ENCODE measurements around the gene GOPC.

GOPC gene

GRCh38 chr6:117600008-117600743, 2.1 kb downstream of the GOPC start:
- peaks cover 26% of the 10 kb centered on the region for H3K4me1 ChIP-seq (ENCODE audit: low read depth, poor library complexity, severe bottlenecking)
- no peak overlapping the region for H3K4me3 ChIP-seq (IDR thresholded peaks at IDR 0.05; ENCODE audit: insufficient read depth, low read depth, low read length)
- H3K27me3 ChIP-seq (ENCODE audit: insufficient read depth, low read depth) = no peaks in the 10 kb centered on the region
- peaks cover 34% of the 10 kb centered on the region; the same call in 1 of the 2 replicates for H3K79me2 ChIP-seq (ENCODE audit: insufficient read depth, low read depth)
- H3K4me2 ChIP-seq = peak overlapping the region; percentile 51
- H3K36me3 ChIP-seq (ENCODE audit: insufficient read depth) = no peaks in the 10 kb centered on the region
- no peak overlapping the region for H3K27ac ChIP-seq
- no peak overlapping the region for H2AFZ ChIP-seq (ENCODE audit: low read depth)
- no peaks in the 10 kb centered on the region for H4K20me1 ChIP-seq (ENCODE audit: insufficient read depth)
- TF ChIP-seq CTCF (conservative IDR thresholded peaks at IDR 0.05; ENCODE audit: low read depth, low read length) = no peak
- no peak overlapping the region for H3K9ac ChIP-seq

GRCh38 chr6:117597755-117598154, 4.6 kb downstream of the GOPC start:
- Histone ChIP-seq H3K4me3 (IDR thresholded peaks at IDR 0.05; ENCODE audit: insufficient read depth, low read depth, low read length) (no peak overlapping the region), H3K27ac (no peak overlapping the region), H2AFZ (ENCODE audit: low read depth) (no peak overlapping the region), H3K79me2 (ENCODE audit: insufficient read depth, low read depth) (peaks cover 34% of the 10 kb centered on the region; the same call in 1 of the 2 replicates), H3K4me1 (ENCODE audit: low read depth, poor library complexity, severe bottlenecking) (peaks cover 20% of the 10 kb centered on the region), H3K36me3 (ENCODE audit: insufficient read depth) (no peaks in the 10 kb centered on the region), H3K27me3 (ENCODE audit: insufficient read depth, low read depth) (no peaks in the 10 kb centered on the region), H3K9ac (no peak overlapping the region), H4K20me1 (ENCODE audit: insufficient read depth) (no peaks in the 10 kb centered on the region), H3K4me2 (no peak overlapping the region)
- no peak for TF ChIP-seq CTCF (conservative IDR thresholded peaks at IDR 0.05; ENCODE audit: low read depth, low read length)

- H3K79me2 ChIP-seq (ENCODE audit: insufficient read depth, low read depth) = peaks cover 20% of the 10 kb centered on the region; the same call in 1 of the 2 replicates
- H3K36me3 ChIP-seq (ENCODE audit: insufficient read depth) = no peaks in the 10 kb centered on the region
- peaks cover 13% of the 10 kb centered on the region for H3K4me1 ChIP-seq (ENCODE audit: low read depth, poor library complexity, severe bottlenecking)
- no peak overlapping the region for H3K27ac ChIP-seq
- no peak overlapping the region for H2AFZ ChIP-seq (ENCODE audit: low read depth)
- H3K4me3 ChIP-seq (IDR thresholded peaks at IDR 0.05; ENCODE audit: insufficient read depth, low read depth, low read length) = no peak overlapping the region
- no peaks in the 10 kb centered on the region for H3K27me3 ChIP-seq (ENCODE audit: insufficient read depth, low read depth)
- no peak overlapping the region for H3K9ac ChIP-seq
- H4K20me1 ChIP-seq (ENCODE audit: insufficient read depth) = no peaks in the 10 kb centered on the region
- H3K4me2 ChIP-seq = no peak overlapping the region
- TF ChIP-seq CTCF (conservative IDR thresholded peaks at IDR 0.05; ENCODE audit: low read depth, low read length) = no peak
Observed at GRCh38 chr6:117595099-117595923, 7.0 kb downstream of the GOPC start.

- 0 out of 2 replicates have a peak, but pooled peaks cover under 1% of the 10 kb centered on the region for H3K79me2 ChIP-seq (ENCODE audit: insufficient read depth, low read depth)
Observed at GRCh38 chr6:117592983-117593759, 9.1 kb downstream of the GOPC start.

More at GRCh38 chr6:117592983-117593759, 9.1 kb downstream of the GOPC start:
- Histone ChIP-seq H3K4me2 (no peak overlapping the region), H3K27me3 (ENCODE audit: insufficient read depth, low read depth) (no peaks in the 10 kb centered on the region), H3K4me1 (ENCODE audit: low read depth, poor library complexity, severe bottlenecking) (no peaks in the 10 kb centered on the region), H2AFZ (ENCODE audit: low read depth) (no peak overlapping the region), H3K9ac (no peak overlapping the region), H3K4me3 (IDR thresholded peaks at IDR 0.05; ENCODE audit: insufficient read depth, low read depth, low read length) (no peak overlapping the region), H3K27ac (no peak overlapping the region), H4K20me1 (ENCODE audit: insufficient read depth) (no peaks in the 10 kb centered on the region), H3K36me3 (ENCODE audit: insufficient read depth) (no peaks in the 10 kb centered on the region)
- TF ChIP-seq CTCF (conservative IDR thresholded peaks at IDR 0.05; ENCODE audit: low read depth, low read length) = no peak
